PFSK-1 (cell line): ENCODE results near the gene NUP160.

ENCODE experiments used
- FOXP2 ChIP-seq: optimal IDR thresholded peaks from 2 replicates; pipeline ENCODE3; 2011; ENCODE audit warnings: borderline replicate concordance, control low read depth, inconsistent platforms; ENCODE audit not compliant: insufficient read depth; ENCODE audit errors: extremely low read length, extremely low read depth
- POLR2AphosphoS5 ChIP-seq: IDR thresholded peaks from 2 replicates; pipeline ENCODE4 v1.6.1; 2012; ENCODE audit warnings: low read depth, mild to moderate bottlenecking, control low read depth, low read length, moderate library complexity
- SIN3A ChIP-seq: IDR thresholded peaks from 2 replicates; pipeline ENCODE4 v1.6.1; 2012; ENCODE audit warnings: mild to moderate bottlenecking, low read length, moderate library complexity, borderline replicate concordance; ENCODE audit not compliant: insufficient read depth
- TAF1 ChIP-seq: IDR thresholded peaks from 2 replicates; pipeline ENCODE4 v1.6.1; 2012; ENCODE audit warnings: low read length, control low read depth, borderline replicate concordance; ENCODE audit not compliant: insufficient read depth
- TF ChIP-seq, protein P1 (sequence below), 2 experiments: IDR thresholded peaks; 2 replicates each; pipeline versions ENCODE4 v1.6.1 to v1.8.0; 2011 to 2012; ENCODE audit warnings: low read depth in 2 of 2, low read length in 2 of 2, control low read depth in 1 of 2, inconsistent platforms in 1 of 2, mild to moderate bottlenecking in 1 of 2, moderate library complexity in 1 of 2; ENCODE audit not compliant: insufficient read depth in 1 of 2

DNA sequence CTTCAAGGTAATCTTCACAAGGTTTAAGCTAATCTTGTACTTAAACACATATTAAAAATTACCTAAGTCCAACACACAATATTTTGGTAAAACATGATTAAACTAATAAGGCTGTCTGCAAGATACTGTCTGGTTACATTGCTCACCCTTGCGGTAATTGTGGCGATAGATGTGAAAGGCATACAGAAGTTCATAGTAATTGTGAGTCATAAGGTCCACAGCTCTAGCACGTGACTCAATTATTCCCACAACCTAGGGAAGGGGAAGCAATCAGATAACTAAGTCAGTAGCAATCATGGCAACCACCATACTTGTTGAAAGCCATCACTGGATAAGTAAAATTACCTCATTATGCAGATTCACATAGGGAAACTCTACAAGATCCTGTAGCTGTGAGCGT, 50.5 kb downstream of the NUP160 start:
- TF ChIP-seq, protein P1, sequence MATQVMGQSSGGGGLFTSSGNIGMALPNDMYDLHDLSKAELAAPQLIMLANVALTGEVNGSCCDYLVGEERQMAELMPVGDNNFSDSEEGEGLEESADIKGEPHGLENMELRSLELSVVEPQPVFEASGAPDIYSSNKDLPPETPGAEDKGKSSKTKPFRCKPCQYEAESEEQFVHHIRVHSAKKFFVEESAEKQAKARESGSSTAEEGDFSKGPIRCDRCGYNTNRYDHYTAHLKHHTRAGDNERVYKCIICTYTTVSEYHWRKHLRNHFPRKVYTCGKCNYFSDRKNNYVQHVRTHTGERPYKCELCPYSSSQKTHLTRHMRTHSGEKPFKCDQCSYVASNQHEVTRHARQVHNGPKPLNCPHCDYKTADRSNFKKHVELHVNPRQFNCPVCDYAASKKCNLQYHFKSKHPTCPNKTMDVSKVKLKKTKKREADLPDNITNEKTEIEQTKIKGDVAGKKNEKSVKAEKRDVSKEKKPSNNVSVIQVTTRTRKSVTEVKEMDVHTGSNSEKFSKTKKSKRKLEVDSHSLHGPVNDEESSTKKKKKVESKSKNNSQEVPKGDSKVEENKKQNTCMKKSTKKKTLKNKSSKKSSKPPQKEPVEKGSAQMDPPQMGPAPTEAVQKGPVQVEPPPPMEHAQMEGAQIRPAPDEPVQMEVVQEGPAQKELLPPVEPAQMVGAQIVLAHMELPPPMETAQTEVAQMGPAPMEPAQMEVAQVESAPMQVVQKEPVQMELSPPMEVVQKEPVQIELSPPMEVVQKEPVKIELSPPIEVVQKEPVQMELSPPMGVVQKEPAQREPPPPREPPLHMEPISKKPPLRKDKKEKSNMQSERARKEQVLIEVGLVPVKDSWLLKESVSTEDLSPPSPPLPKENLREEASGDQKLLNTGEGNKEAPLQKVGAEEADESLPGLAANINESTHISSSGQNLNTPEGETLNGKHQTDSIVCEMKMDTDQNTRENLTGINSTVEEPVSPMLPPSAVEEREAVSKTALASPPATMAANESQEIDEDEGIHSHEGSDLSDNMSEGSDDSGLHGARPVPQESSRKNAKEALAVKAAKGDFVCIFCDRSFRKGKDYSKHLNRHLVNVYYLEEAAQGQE (IDR thresholded peaks at IDR 0.05; ENCODE audit: insufficient read depth in 1 of 2, low read depth in 2 of 2, low read length in 2 of 2), result no peak
- TF ChIP-seq POLR2AphosphoS5 (no peak), TAF1 (no peak), SIN3A (no peak), FOXP2 (no peak)
